HG02588 (cell line): Measurements from ENCODE around the gene MAP2K2.
"Not testable (repeated sequence)": the region's sequence is repeated elsewhere in the genome, so short reads cannot be mapped to it uniquely, and the experiment has no call there.

ENCODE experiments used
- ATAC-seq: cut with Tn5 transposase; IDR thresholded peaks from one replicate; pipeline ENCODE4 v1.9.1; 2021; ENCODE audit warnings: mild to moderate bottlenecking, moderate library complexity; ENCODE audit not compliant: unreplicated experiment

MAP2K2 gene

GRCh38 chr19:4123615-4124568, at the start of gene MAP2K2:
Gene MAP2K2, minus strand, starts transcription at chr19:4124122. Its CDS starts 247 bp downstream, at chr19:4123875.
- peak; percentile 80 for ATAC-seq

GRCh38 chr19:4172861-4173473, 49.0 kb upstream of the MAP2K2 start:
- no peak for ATAC-seq

GRCh38 chr19:4171676-4172075, 47.8 kb upstream of the MAP2K2 start:
- ATAC-seq, result no peak

- no peak for ATAC-seq
These were observed 40.3 kb upstream of the MAP2K2 start for GRCh38 chr19:4164262-4164661.

GRCh38 chr19:4161415-4162077, 37.6 kb upstream of the MAP2K2 start:
- ATAC-seq, result no peak

GRCh38 chr19:4157971-4158370, 34.0 kb upstream of the MAP2K2 start:
- ATAC-seq, result not testable (repeated sequence)

GRCh38 chr19:4157164-4157563, 33.2 kb upstream of the MAP2K2 start:
- no peak for ATAC-seq

- no peak for ATAC-seq
These were observed 30.8 kb upstream of the MAP2K2 start for GRCh38 chr19:4154571-4155312.

GRCh38 chr19:4152241-4152998, 28.5 kb upstream of the MAP2K2 start:
- ATAC-seq, result no peak

GRCh38 chr19:4151623-4152022, 27.7 kb upstream of the MAP2K2 start:
- ATAC-seq, result no peak

GRCh38 chr19:4149518-4150288, 25.8 kb upstream of the MAP2K2 start:
- no peak for ATAC-seq

GRCh38 chr19:4144666-4145249, 20.8 kb upstream of the MAP2K2 start:
- ATAC-seq, result no peak

GRCh38 chr19:4142916-4143315, 19.0 kb upstream of the MAP2K2 start:
- not testable (repeated sequence) for ATAC-seq

GRCh38 chr19:4140237-4140711, 16.4 kb upstream of the MAP2K2 start:
- ATAC-seq, result no peak

- no peak for ATAC-seq
These were observed 15.8 kb upstream of the MAP2K2 start for GRCh38 chr19:4139614-4140236.

- no peak for ATAC-seq
These were observed 14.5 kb upstream of the MAP2K2 start for GRCh38 chr19:4138445-4138844.

GRCh38 chr19:4136680-4137088, 12.8 kb upstream of the MAP2K2 start:
- ATAC-seq, result no peak

GRCh38 chr19:4135386-4135785, 11.5 kb upstream of the MAP2K2 start:
- not testable (repeated sequence) for ATAC-seq
